CD4-positive, alpha-beta T cell treated with Interleukin-4 for 4 hours (primary cell): ENCODE data around the gene PRAC2.

Experiments used
- DNase-seq: peaks from one replicate; pipeline ENCODE4 v3.0.0-alpha.2; 2020

Gene PRAC2

GRCh38 chr17:48734333-48735061, 11.5 kb downstream of the PRAC2 start:
- DNase-seq: no peak

GRCh38 chr17:48735062-48735351, 12.0 kb downstream of the PRAC2 start:
- DNase-seq: no peak

GRCh38 chr17:48737330-48738043, 14.5 kb downstream of the PRAC2 start:
- no peak for DNase-seq

- no peak for DNase-seq
Measured at GRCh38 chr17:48738424-48738802, 15.4 kb downstream of the PRAC2 start.

GRCh38 chr17:48738803-48739526, 16.0 kb downstream of the PRAC2 start:
- no peak for DNase-seq

- no peak for DNase-seq
Measured at GRCh38 chr17:48740537-48740936, 17.6 kb downstream of the PRAC2 start.

GRCh38 chr17:48745381-48746275, 22.6 kb downstream of the PRAC2 start:
- DNase-seq: no peak

- DNase-seq: no peak
Measured at GRCh38 chr17:48746916-48747444, 24.0 kb downstream of the PRAC2 start.

- DNase-seq: no peak
Measured at GRCh38 chr17:48747445-48748363, 24.7 kb downstream of the PRAC2 start.

GRCh38 chr17:48748718-48749566, 26.0 kb downstream of the PRAC2 start:
- no peak for DNase-seq

- no peak for DNase-seq
Measured at GRCh38 chr17:48749621-48750553, 26.9 kb downstream of the PRAC2 start.

GRCh38 chr17:48751172-48751571, 28.2 kb downstream of the PRAC2 start:
- no peak for DNase-seq

GRCh38 chr17:48751733-48752398, 28.9 kb downstream of the PRAC2 start:
- DNase-seq: no peak

GRCh38 chr17:48752399-48753288, 29.7 kb downstream of the PRAC2 start:
- no peak for DNase-seq

- no peak for DNase-seq
Measured at GRCh38 chr17:48753794-48754499, 31.0 kb downstream of the PRAC2 start.

- DNase-seq: no peak
Measured at GRCh38 chr17:48754500-48755261, 31.7 kb downstream of the PRAC2 start.
